ENCODE measurements around the gene LAGE3.

Gene LAGE3

DNA sequence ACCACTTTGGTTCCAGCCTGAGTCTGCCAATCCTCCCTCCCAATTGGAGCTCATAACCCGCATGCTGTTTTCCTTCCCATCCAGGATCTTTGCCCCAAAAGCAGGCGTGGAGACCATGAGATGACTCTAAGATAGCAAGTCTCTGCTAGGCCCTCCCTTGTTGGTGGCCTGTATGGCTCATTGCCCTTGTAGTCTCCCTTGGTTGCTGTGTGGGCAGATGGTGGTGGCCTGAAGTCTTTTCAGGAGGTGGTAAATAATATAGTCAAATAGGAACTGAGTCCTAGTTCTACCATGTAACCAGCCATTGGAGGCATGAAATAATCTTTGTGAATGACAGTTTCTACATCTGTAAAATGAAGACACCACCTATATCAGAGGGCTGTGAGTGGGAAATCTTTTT lies 49.4 kb downstream of the LAGE3 start:
- peak overlapping the region; percentile 98 for H3K4me2 ChIP-seq (ENCODE audit: low read length)
- H3K36me3 ChIP-seq (ENCODE audit: insufficient read depth, low read length): peaks cover 15% of the 10 kb centered on the region; the same call in 1 of the 2 replicates
- no peaks in the 10 kb centered on the region for H4K20me1 ChIP-seq (ENCODE audit: insufficient read depth, low read length)
- H2AFZ ChIP-seq (ENCODE audit: low read length): no peak overlapping the region
- no peaks in the 10 kb centered on the region for H3K79me2 ChIP-seq (ENCODE audit: insufficient read depth, low read length)
- peaks cover 16% of the 10 kb centered on the region for H3K4me1 ChIP-seq (ENCODE audit: insufficient read depth, low read length, severe bottlenecking)
- H3K9me2 ChIP-seq (ENCODE audit: low read depth, low read length): no peaks in the 10 kb centered on the region
- no peaks in the 10 kb centered on the region for H3K27me3 ChIP-seq (ENCODE audit: insufficient read depth, low read length)
- H3K9me3 ChIP-seq (ENCODE audit: low read length): no peaks in the 10 kb centered on the region
- H3F3A ChIP-seq (ENCODE audit: insufficient read depth, low read length): no peaks in the 10 kb centered on the region
- peak overlapping the region; percentile 87; the same call in 1 of the 2 replicates for H3K9ac ChIP-seq (ENCODE audit: low read length)
- no peak for TF ChIP-seq EZH2 (IDR thresholded peaks at IDR 0.05; ENCODE audit: borderline replicate concordance, low read length)
- TF ChIP-seq, protein P1, sequence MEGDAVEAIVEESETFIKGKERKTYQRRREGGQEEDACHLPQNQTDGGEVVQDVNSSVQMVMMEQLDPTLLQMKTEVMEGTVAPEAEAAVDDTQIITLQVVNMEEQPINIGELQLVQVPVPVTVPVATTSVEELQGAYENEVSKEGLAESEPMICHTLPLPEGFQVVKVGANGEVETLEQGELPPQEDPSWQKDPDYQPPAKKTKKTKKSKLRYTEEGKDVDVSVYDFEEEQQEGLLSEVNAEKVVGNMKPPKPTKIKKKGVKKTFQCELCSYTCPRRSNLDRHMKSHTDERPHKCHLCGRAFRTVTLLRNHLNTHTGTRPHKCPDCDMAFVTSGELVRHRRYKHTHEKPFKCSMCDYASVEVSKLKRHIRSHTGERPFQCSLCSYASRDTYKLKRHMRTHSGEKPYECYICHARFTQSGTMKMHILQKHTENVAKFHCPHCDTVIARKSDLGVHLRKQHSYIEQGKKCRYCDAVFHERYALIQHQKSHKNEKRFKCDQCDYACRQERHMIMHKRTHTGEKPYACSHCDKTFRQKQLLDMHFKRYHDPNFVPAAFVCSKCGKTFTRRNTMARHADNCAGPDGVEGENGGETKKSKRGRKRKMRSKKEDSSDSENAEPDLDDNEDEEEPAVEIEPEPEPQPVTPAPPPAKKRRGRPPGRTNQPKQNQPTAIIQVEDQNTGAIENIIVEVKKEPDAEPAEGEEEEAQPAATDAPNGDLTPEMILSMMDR (IDR thresholded peaks at IDR 0.05; ENCODE audit: low read length): no peak
- H3K4me3 ChIP-seq (ENCODE audit: low read depth, low read length, poor library complexity, severe bottlenecking): peak overlapping the region; percentile 85
- no peak overlapping the region for H3K27ac ChIP-seq (ENCODE audit: low read depth, low read length, poor library complexity, severe bottlenecking)

DNA sequence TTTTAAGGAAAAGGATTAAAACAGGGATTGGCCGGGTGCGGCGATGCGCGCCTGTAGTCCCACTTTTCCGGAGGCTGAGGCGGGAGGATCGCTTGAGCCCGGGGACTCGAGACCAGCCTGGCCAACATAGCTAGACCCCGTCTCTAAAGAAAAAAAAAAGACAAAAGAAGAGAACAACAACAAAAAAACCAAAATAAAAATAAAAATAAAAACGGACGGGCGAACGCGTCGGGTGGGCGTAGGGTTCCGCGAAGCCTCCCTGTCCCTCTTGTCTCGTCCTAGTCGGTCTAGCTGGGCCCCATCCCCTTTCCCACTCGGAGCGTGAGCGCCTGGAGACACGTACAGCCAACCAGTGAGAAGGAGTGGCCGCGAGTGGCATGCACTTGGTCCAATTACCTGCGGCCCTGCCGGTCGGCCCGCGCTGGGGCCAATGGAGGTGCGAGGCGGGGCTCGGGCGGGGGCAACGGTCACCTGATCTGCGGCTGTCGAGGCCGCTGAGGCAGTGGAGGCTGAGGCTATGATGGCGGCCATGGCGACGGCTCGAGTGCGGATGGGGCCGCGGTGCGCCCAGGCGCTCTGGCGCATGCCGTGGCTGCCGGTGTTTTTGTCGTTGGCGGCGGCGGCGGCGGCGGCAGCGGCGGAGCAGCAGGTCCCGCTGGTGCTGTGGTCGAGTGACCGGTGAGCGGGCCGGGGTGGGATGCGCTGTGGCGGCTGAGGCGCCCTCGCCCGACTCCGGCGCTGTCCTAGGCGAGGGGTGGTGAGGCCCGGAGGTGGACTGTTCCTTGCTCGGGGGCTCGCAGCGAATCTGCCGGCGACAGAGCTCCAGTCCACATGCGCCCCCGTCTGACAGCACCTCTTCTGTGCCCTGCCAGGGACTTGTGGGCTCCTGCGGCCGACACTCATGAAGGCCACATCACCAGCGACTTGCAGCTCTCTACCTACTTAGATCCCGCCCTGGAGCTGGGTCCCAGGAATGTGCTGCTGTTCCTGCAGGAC lies 50.6 kb downstream of the LAGE3 start, which contains the start of gene ATP6AP1:
Gene ATP6AP1 (plus strand): TSS at position 502 of the 996 bp plus-strand sequence. CDS start 16 bp downstream, at position 518.
- peak within 1 kb of the TSS; percentile 85 for H3K4me3 ChIP-seq (ENCODE audit: low read depth, low read length, poor library complexity, severe bottlenecking)
- no peaks in the 10 kb centered on the region for H3K27me3 ChIP-seq (ENCODE audit: insufficient read depth, low read length)
- H3K4me2 ChIP-seq (ENCODE audit: low read length): peak within 1 kb of the TSS; percentile 98
- H3K9me2 ChIP-seq (ENCODE audit: low read depth, low read length): no peaks in the 10 kb centered on the region
- H3K9ac ChIP-seq (ENCODE audit: low read length): peak within 1 kb of the TSS; percentile 87
- peaks cover 15% of the 10 kb centered on the region; the same call in 1 of the 2 replicates for H3K36me3 ChIP-seq (ENCODE audit: insufficient read depth, low read length)
- no peaks in the 10 kb centered on the region for H3K9me3 ChIP-seq (ENCODE audit: low read length)
- H3K79me2 ChIP-seq (ENCODE audit: insufficient read depth, low read length): no peaks in the 10 kb centered on the region
- TF ChIP-seq, protein P1 (IDR thresholded peaks at IDR 0.05; ENCODE audit: low read length): peak; percentile 25; the same call in 1 of the 2 replicates
- TF ChIP-seq EZH2 (IDR thresholded peaks at IDR 0.05; ENCODE audit: borderline replicate concordance, low read length): no peak
- no peak within 1 kb of the TSS for H2AFZ ChIP-seq (ENCODE audit: low read length)
- no peaks in the 10 kb centered on the region for H4K20me1 ChIP-seq (ENCODE audit: insufficient read depth, low read length)
- H3K27ac ChIP-seq (ENCODE audit: low read depth, low read length, poor library complexity, severe bottlenecking): peak within 1 kb of the TSS; percentile 21
- H3F3A ChIP-seq (ENCODE audit: insufficient read depth, low read length): no peaks in the 10 kb centered on the region
- H3K4me1 ChIP-seq (ENCODE audit: insufficient read depth, low read length, severe bottlenecking): peaks cover 16% of the 10 kb centered on the region
